ENCODE data around the gene IL22RA2.
"Not testable (repeated sequence)": the region's sequence is repeated elsewhere in the genome, so short reads cannot be mapped to it uniquely, and the experiment has no call there.

Gene IL22RA2

GRCh38 chr6:137122612-137123011, 50.8 kb downstream of the IL22RA2 start:
- DNase-seq (ENCODE audit: low spot score) = no peak

- peak; percentile 20 for DNase-seq (ENCODE audit: low spot score)
Measured at GRCh38 chr6:137121401-137121997, 51.9 kb downstream of the IL22RA2 start.

DNA sequence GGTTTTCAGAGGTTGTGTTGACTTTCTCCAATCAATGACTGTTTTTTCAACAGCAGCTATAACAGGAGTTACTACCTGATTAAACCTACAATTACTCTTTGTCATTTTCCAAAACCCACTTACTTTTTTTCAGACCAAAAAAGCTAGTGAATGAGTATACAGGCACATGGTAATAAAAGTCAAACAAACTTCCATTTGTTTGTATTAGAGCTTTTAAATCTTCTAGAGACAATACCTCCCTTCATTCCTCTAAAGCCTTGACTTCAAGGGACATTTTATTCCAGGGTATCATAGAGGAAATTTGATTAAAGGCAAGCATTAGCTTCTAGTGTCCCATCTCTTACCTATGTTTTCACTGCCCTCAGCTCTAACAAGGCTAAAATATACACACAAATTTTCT, 52.7 kb downstream of the IL22RA2 start:
- no peak for DNase-seq (ENCODE audit: low spot score)

DNA sequence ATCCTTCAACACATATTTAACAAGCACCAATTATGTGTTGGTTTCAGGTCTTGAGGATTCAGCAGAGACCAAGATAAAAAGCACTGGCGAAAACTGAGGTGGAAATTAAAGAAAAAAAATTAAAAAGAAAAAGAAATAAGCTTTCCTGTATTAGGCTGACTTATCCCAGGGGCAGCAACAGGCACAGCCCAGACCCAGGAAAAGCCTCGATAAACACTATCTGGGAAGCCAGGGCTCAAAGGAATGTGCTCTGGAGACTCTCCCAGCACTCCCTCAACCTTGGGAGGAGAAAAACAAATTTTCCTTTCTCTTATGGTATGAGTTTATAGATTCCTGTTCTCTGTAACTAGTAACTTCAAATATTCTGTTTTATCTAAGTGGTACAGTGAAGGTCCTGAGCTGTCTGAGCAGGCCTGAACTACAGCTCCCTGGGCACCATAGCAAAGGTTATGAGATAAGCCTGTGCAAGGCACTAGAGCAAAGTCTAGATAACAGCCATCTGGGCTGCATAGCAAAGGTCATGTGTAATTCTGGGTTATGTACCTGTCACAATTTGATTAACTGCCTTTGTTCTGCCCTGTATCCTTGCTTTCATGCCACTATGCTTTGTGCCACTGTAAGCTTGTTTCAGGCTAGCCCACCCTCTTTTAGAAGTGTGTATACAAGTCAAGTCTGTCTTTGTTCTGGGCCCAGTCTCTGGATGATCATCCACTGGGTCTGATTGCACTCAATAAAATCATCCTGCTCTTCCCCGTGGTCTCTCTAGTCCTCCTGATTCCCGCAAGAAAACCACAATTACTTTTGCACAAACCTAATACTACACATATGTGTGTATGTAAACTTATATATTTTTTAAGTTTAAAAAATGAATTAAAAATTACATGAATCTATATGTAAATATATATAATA, 54.0 kb downstream of the IL22RA2 start:
- DNase-seq (ENCODE audit: low spot score) = no peak

- peak; percentile 58 for DNase-seq (ENCODE audit: low spot score)
Measured at GRCh38 chr6:137117581-137117980, 55.9 kb downstream of the IL22RA2 start.

GRCh38 chr6:137116807-137117206, 56.6 kb downstream of the IL22RA2 start:
- DNase-seq (ENCODE audit: low spot score) = no peak

DNA sequence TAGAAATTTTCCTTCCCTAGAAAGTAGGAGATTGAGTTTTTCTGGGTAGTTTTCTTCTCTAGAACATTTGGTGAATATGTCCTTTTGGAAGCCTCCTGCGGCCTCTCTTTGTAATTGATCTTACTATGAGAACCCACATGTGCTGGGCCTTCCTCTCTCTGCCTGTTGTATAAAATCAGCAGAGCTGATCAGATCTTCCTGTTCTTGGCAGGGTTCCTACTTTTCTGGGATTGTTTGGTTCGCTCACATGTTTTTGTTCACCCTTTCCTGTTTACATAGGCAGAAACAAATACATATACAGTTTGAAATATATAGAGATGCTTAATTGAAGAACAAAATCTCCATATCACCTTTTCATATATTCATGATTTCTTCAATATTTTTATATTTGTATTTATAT, 57.8 kb downstream of the IL22RA2 start:
- DNase-seq (ENCODE audit: low spot score) = no peak

- DNase-seq (ENCODE audit: low spot score) = no peak
Measured at GRCh38 chr6:137112067-137112355, 61.4 kb downstream of the IL22RA2 start.

DNA sequence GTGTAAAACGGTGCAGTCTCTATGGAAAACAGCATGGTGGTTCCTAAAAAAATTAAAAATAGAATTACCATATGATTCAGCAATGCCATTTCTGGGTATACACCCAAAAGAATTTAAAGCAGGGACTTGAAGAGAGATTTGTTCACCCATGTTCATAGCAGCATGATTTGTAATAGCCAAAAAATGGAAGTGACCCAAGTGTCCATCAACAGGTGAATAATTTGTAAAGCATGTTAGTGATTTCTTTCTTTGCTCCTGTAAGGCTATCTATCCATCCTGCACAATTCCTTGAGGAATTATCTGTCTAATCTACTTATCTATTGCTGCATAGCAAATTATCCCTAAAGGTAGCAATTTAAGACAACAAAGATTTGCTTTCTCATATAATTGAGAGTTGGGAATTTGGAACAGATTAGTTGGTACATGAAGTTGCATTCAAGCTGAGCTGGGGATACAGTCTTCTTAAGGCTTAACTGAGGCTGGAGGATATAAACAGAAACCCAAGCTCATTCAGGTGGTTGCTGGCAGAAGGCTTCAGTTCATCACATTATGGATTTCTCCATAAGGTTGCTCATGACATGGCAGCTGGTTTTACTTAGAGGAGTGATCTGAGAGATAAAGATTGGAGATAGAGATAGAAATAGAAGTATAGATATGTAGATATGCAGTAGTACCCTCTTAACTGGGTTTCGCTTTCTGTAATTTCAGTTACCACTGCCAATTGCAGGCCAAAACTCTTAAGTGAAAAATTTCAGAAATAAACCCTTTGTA, 62.0 kb downstream of the IL22RA2 start:
- DNase-seq (ENCODE audit: low spot score) = no peak

DNA sequence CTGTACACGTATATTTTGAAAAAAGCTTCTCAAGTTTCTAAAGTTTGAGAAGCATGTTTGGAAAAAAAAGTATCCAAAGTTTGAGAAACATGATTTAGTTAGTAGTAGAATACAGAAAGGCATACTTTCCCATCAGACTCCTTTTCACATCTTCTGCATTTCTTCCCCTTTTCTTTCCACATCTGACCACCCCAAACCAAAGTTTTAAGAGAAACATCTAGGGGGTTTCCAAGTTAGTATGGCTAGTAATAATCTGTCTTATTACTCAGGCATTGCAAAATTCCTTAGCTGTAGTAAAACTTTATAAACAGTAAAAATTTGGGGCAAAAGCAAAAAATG, 65.7 kb downstream of the IL22RA2 start:
- DNase-seq (ENCODE audit: low spot score) = no peak

DNA sequence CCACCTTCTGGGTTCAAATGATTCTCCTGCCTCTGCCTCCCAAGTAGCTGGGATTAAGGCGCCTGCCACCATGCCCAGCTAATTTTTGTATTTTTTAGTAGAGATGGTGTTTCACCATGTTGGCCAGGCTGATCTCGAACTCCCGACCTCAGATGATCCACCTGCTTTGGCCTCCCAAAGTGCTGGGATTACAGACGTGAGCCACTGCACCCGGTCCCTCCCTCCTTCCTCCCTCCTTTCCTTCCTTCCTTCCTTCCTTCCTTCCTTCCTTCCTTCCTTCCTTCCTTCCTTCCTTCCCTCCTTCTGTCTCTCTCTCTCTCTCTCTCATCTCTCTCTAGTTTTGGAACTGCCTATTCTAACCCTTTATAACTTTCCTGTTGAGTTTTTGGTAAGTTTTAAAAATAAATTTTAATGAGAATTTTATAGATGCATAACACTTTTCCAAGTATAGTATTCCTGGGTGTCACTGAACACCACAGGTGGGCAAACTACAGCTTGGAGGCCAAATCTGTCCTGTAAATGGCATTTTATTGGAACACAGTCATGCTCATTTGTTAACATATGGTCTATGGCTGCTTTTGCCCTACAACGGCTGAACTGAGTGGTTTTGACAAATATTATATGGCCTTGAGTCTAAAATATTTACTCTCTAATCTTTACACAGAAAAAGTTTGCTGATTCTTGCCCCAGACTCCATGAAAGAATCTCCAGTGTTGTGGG, 66.2 kb downstream of the IL22RA2 start:
- DNase-seq (ENCODE audit: low spot score) = not testable (repeated sequence)

DNA sequence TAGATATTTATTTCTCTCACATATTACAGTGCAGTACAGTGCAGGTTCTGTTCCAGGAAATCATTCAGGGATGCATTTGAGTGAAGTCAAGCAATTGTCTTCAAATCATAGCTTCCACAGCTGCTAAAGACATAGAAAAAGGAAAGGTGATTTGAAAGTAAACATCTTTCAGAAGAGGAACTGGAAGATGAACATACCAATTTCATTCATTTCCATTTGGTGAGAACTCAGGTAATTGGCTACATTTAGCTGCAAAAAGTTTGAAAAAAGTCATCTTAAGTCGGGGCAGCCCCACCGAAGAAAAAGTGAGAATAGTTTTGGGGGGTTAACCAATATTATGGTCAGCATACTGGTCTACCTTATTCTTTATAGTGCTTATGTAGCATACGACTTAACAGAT, 67.3 kb downstream of the IL22RA2 start:
- DNase-seq (ENCODE audit: low spot score) = no peak

GRCh38 chr6:137105375-137105774, 68.1 kb downstream of the IL22RA2 start:
- DNase-seq (ENCODE audit: low spot score) = no peak

DNA sequence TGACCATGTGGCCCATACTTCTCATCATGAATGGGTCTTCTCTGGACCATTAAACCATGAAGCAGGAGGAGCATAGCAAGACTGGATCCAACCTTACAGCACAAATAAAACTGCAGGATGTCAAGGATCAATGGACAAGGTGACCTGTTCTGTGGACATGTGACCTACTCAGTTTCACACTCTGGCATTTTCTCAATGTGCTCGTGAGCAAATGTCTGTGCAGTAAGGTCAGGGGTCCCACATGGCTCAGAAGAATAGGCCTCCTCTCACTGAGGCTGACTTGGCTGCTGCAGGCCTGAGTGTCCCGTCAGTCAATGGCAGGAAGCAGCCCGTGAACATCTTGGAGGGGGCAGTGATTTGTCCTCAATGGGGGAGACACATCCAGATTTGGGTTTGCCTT, 68.5 kb downstream of the IL22RA2 start:
- DNase-seq (ENCODE audit: low spot score) = no peak

DNA sequence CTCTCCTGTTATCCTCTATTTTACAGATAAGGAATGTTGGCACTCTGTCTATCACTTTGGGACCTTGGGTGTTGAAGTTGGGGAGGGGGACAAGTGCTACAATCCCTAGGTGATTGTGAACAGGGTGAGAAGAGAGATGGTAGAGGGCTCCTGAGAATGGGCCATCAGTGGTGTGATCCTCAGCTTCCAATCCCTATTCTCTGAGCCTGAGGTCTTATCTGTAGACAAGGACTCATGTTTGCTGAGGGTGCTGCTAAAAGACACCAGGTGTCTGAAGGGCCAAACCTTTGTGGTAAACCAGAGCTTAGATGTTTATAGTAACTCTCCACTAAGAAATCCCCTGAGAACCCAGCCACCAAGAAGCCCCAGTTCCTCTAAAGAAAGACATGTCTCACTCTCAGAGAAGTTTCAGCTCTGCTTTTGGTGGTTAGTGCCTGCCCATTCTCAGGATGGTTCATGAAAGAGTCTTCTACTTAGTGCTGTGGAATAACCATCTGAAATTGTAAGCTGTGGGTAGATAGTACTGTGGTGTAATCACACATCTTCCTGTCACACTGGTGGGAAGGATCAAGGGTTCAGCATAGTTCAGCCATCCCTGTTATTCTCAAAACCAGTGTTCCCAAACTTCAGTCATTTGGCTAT, 70.5 kb downstream of the IL22RA2 start:
- no peak for DNase-seq (ENCODE audit: low spot score)

- DNase-seq (ENCODE audit: low spot score) = no peak
Measured at GRCh38 chr6:137102050-137102848, 71.2 kb downstream of the IL22RA2 start.

- DNase-seq (ENCODE audit: low spot score) = no peak
Measured at GRCh38 chr6:137099689-137100403, 73.6 kb downstream of the IL22RA2 start.

DNA sequence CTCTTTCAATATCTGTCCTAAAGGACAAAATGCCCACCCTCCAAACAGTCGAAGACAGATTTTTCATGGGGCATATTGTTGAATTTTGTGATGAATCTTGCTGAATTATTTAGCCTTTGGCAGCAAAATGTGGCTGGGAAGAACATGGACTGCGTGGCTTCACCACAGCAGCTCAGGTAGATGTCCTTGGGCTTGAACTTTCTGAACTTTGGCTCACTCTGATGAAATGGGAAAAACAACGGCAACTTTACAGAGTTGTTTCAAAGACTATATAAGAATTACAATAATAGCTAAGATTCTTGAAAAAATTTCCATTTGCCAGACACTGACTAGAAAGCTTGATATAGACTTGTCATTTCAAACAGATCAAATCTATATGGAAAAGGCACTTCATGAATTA, 75.9 kb downstream of the IL22RA2 start:
- DNase-seq (ENCODE audit: low spot score) = no peak

GRCh38 chr6:137097057-137097456, 76.4 kb downstream of the IL22RA2 start:
- no peak for DNase-seq (ENCODE audit: low spot score)

DNA sequence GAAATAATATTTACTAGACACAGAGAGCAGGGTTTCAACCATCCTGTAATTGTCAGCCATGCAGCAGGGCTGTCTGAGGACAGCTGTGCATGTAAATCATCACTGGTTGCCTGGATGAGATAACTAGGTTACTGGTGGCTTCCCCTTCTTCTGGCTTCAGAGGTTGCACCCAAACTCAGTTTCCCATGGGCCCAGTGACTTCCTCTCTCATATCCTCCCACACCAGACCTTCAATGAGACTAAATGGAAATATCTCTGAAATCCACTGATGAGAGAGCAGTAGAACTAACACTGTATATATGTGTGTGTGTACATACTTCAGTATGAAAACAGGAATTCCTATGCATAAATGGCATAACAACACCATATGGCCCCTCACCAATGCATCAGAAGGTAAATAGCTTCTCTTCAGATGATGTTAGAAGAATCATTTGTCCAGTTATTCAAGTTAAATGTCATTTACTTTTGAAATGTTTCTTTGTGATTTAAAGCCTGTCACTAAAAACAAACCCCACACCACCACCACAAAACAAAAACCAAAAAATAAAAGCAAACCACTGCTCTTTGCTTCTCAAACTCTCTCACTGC, 77.7 kb downstream of the IL22RA2 start:
- DNase-seq (ENCODE audit: low spot score) = peak; percentile 33

Data from Ammon's horn (tissue), 1 donor.